GM19351 (cell line): ENCODE measurements around the gene PHLPP2.
"Not testable (repeated sequence)": the region's sequence is repeated elsewhere in the genome, so short reads cannot be mapped to it uniquely, and the experiment has no call there.

Experiments used
- ATAC-seq: cut with Tn5 transposase; IDR thresholded peaks from one replicate; pipeline ENCODE4 v1.9.1; 2021; ENCODE audit warnings: mild to moderate bottlenecking, moderate library complexity; ENCODE audit not compliant: unreplicated experiment

The PHLPP2 gene

DNA sequence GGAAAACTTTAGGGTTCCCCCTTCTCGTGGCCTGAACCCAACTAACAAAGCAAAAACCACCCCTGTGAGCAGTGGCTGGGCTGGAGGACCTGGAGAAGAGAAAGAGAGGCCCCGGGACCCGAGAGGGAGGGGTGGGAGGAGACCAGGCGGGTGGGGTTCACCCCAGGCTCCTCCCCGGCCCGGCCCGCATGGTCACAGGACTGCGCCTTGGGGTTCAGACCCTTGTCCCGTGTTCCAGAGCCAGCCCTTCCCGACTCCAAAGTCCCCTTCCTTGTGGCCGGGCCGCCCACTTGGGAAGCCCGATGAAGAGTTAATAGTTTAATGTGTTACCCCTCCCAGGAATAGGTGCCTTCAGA is 97.7 kb downstream of the PHLPP2 start:
- no peak for ATAC-seq

DNA sequence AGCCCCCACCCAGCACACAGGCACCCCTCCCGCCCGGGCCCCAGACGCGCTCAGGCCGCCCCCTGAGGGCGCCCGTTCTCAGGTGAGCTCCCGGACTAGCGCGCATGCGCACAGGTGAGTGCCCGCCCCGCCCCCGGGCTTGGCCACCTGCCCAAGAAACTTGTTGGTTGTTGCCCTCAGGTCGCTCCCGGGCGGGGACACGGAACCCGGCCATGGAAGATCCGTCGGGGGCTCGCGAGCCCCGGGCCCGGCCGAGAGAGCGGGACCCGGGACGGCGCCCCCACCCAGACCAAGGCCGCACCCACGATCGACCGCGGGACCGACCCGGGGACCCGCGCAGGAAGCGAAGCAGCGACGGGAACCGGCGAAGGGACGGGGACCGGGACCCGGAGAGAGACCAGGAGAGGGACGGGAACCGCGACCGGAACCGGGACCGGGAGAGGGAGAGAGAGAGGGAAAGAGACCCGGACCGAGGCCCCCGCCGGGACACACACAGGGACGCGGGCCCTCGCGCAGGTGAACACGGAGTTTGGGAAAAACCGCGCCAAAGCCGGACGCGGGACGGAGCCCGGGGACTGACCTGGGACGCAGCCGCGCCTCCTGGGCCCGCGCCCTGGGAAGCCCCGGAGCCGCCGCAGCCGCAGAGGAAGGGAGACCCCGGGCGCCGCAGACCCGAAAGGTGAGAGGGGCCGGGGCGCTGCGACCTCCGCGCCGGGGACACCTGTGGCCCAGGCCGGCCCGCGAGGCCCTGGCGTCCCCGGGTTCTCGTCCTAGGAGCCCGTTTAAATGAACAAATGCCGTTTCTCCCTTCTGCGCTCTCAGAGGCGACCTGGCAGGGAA is 98.3 kb downstream of the PHLPP2 start, which contains the start of gene MARVELD3:
MARVELD3 (plus strand) TSS at position 167 of the 840 bp plus-strand sequence; CDS start at position 213, 46 bp downstream.
- ATAC-seq: no peak

DNA sequence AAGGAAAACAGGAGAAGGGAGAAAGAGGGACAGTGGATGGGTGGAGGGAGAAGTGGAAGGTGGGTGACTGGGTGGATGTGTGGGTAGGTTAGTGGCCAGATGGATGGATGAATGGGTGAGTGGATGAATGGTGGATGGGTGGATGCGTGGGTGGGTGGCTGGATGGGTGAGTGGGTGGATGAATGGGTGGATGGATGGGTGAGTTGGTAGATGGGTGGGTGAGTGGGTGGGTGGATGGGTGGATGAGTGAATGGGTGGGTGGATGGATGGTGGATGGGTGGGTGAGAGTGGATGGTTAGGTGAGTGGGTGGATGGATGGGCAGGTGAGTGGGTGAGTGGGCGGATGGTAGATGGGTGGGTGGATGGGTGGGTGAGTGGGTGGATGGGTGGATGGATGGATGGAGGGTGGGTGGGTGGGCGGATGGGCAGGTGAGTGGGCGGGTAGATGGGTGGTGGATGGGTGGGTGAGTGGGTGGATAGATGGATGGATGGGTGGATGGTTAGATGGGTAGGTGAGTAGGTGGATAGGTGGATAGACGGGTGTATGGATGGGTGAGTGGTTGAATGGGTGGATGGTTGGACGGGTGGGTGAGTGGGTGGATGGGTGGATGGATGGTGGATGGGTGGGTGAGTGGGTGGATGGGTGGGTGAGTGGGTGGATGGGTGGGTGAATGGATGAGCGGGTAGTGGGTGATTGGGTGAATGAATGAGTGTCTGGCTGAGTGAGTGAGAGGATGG is 99.2 kb downstream of the PHLPP2 start:
- no peak for ATAC-seq

- ATAC-seq: no peak
Measured at GRCh38 chr16:71623597-71623996, 100.9 kb downstream of the PHLPP2 start.

- ATAC-seq: no peak
Measured at GRCh38 chr16:71622088-71622487, 102.4 kb downstream of the PHLPP2 start.

DNA sequence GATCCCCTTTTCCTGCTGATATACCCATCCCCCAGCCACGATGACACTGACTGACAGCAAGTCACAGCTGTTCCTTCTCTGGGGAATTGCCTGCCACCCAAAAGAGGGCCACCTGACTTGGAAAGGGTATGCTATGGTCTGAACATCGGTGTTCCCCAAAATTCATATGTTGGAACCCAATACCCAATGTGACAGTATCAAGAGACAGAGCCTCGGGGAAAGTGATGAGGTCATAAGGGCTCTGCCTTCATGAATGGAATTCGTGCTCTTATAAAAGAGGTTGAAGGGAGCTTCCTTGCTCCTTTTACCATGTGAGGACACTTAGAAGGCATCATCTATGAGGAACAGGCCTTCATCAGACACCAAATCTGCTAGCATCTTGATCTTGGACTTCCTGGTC is 106.1 kb downstream of the PHLPP2 start:
- ATAC-seq: no peak

DNA sequence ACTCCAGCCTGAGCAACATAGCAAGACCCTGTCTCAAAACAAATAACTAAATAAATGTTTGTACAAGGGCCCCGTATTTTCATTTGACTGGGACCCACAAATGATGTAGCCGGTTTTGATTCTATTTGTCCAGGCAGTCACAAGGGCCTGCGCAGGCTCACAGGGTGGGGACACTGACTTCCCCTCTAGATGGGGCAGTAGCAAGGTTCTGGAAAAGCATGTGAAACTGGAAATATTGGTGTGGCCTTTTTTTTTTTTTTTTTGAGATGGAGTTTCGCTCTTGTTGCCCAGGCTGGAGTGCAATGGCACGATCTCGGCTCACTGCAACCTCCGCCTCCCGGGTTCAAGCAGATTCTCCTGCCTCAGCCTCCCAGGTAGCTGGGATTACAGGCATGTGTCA is 109.5 kb downstream of the PHLPP2 start:
- ATAC-seq: not testable (repeated sequence)

DNA sequence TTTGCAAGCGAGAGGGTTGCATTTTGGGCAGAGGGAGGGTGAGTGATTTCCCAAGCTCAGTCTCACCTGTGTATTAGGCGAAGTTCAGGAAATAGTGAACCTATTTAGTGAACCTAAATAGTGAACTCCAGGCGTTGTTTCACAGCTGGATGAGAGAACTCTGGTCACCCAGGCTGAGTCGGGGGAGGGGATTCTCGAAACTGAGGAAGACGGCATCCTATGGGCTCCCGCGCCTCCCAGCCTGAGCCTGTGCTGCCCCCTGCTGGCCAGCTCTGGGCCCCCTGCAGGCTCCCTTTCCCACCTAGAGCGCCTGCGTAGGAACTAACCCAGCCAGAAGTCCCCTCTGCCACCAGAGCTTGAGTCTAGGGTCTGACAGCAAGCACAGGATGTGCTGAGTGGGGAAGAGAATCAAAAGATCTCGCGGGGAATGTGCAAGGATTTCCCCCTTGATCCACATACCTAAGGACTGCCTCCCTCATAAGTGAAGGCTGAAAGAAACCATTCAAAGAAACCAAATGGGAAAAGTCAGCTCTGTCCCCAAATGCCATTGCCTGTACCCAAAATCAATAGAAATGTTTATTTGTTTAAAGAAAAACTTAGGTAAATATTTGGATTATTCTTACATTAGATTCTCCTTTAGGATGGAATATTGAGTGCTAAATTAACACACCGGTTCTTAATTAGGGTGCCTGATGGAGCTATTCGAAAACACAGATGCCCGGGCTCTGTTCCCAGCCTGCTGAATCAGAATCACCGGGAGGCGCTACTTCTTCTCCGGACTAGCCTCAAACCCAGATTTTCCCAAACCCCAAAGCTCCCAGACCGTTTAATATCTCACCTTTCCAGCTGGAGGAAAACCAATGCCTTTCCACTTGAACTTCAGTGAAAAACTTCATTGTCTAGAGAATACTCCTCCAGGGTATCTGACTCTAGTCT is 113.3 kb downstream of the PHLPP2 start:
- peak; percentile 60 for ATAC-seq

- no peak for ATAC-seq
Measured at GRCh38 chr16:71610447-71610846, 114.1 kb downstream of the PHLPP2 start.

GRCh38 chr16:71609066-71609465 is 115.4 kb downstream of the PHLPP2 start:
- no peak for ATAC-seq

DNA sequence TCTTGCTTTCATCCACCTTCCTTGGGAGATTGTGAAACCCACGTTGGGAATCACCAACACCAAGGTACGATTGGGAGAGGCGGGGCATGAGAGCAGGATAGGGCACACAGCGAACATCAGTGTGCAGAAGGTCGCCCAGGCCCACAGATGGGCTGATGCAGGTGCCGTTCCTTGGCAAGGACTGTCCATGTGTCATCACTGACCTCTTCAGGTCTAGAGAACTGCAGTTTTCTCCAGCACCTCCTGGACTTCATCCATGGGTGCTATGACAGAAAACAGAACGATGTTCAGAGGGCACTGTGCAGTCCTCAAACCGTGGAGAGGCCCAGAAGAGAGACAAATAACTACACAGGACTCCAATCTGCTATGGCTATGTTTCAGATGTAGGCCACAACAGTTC is 123.7 kb downstream of the PHLPP2 start:
- no peak for ATAC-seq

GRCh38 chr16:71598426-71598825 is 126.1 kb downstream of the PHLPP2 start:
- not testable (repeated sequence) for ATAC-seq

- ATAC-seq: not testable (repeated sequence)
Measured at GRCh38 chr16:71595340-71595826, 129.1 kb downstream of the PHLPP2 start.
